ENCODE data around the gene CAMTA1.

GRCh38 chr1:7036386-7036785, 251.1 kb downstream of the CAMTA1 start:
- TF ChIP-seq EP300 (conservative IDR thresholded peaks at IDR 0.05; ENCODE audit: poor library complexity, severe bottlenecking), result no peak
- TF ChIP-seq TAF1 (IDR thresholded peaks at IDR 0.05; ENCODE audit: low read depth), result no peak
- no peak for TF ChIP-seq CTCF (IDR thresholded peaks at IDR 0.05; ENCODE audit: poor library complexity, severe bottlenecking)

Measured in neural cell (in vitro differentiated cells).